ENCODE data around the gene TOX2. TPM values are rescaled to one million over a fixed set of nuclear protein-coding genes. Genes with fewer than 3 reads are reported as not detected.

TOX2 gene
- polyA plus RNA-seq, 1 donor, result 4.1 TPM

DNA sequence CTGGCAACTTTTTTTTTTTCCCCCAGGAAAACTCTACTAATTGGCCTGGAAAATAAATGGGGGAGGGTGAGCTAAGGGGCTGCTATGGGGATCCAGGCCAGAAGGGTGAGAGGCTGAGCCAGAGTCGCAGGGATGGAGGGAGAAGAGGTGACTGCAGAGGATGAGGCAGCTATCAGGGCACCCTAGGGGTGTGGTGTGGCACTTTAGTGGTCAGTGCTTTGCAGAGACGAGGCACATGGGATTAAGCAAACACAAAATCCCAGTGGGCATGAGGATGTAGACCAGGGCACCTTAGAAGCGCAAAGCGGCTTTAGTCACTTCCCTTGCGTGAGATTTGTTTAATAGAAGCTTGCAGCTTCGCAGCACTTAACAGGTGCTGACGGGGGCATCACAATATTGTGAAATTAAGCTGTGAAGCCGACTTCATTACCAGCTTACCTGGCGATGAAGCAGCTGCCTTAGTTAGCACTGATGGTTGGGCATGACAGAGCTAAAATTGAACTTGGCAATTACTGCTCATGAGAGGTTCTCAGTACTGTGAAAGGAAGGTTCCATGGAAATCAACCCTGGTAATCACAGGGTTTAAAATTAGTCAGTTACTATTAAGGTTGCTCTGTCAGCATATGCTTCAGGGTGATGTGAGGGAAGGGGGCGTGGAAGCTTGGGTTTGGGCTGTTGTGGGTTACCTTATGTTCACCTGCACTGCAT, 26.0 kb downstream of the TOX2 start:
- no peak for DNase-seq

DNA sequence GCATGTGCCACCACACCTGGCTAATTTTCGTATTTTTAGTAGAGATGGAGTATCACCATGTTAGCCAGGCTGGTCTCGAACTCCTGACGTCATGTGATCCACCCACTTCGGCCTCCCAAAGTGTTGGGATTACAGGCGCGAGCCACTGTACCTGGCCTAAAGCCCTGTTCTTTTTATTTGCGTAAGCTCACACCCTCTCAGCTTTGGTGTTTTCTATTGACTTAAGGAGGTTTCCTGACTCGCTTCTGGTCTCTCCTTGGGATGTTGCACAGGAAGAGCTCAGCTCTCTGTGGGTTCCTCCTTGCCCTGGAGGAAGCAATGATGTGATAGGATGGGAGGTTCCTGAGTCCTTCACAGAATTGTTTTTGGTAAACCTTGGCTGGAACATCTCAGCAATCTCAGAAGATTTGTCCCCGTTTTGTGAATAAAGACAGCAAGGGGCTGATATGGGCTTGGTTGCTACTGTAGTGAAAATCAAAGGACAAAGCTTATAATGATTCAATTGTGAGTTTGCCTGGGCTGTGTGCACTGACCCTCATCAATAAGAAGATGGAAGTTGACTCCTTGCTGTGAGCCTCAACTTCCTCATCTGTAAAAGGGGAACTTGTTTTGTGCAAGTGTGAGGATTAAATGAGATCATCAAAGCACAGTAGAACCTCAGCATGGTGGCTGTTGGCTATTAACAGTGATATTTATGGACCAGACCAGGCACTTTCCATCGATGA, 27.0 kb downstream of the TOX2 start:
- no peak for DNase-seq

DNA sequence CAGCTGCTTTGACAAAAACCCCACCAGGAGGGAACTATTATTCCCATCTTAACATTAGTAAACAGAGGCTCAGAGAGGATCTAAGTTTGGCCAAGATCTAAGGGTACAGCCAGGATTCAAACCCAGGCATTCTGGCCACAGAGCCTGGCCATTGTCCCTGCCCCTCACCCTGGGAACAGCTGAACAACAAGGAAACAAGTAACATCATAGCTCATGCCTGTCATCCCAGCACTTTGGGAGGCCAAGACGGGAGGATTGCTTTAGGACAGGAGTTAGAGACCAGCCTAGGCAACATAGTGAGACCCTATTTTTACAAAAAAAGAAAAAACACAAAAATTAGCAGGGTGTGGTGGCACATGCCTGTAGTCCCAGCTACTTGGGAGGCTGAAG, 27.5 kb downstream of the TOX2 start:
- no peak for DNase-seq

DNA sequence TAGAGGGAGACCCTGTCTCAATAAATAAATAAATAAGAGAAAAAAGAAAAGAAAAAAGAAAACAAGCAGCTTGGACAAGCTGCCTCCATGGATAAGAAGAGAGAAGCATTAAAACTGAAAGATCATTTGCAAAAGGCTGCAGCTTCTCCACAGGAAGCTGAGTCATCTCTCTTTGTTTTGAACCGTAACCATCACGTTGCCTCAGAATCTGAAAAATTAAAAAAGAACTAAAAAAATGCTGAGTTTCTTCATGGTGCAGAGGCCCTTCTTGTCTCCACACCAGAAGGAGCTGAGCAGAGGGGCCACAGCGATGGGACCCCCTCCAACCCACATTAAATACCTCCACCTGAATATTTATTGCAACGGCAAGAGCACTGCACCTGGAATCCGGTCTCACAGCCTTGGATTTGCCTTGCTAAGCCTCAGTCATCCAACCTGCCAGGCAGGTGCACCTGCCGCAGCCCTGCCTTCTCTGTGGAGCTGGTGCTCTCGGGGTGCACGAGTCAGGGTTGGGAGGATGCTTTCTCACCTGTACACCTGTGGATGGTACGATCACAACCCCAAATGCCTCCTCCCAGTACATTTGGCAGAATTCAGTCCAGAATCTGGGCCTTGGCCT, 28.1 kb downstream of the TOX2 start:
- DNase-seq, result no peak

DNA sequence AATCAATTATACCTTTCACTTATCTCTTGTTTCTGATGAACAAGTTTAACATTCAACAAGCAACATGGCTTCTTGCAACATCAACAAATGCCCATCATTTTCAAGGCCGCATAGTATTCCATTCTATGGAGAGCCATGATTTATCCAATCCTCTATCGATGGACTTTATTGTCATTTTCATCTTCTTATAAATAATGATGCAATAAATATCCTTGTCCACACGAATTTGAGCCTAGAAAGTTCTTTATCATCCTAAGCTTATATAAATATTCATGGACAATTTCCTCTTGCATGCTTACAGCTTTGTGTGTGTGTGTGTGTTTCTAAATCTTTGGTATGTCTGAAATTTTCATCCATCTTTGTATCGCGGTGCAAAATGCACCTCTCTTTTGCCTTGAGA, 29.1 kb downstream of the TOX2 start:
- DNase-seq, result no peak

DNA sequence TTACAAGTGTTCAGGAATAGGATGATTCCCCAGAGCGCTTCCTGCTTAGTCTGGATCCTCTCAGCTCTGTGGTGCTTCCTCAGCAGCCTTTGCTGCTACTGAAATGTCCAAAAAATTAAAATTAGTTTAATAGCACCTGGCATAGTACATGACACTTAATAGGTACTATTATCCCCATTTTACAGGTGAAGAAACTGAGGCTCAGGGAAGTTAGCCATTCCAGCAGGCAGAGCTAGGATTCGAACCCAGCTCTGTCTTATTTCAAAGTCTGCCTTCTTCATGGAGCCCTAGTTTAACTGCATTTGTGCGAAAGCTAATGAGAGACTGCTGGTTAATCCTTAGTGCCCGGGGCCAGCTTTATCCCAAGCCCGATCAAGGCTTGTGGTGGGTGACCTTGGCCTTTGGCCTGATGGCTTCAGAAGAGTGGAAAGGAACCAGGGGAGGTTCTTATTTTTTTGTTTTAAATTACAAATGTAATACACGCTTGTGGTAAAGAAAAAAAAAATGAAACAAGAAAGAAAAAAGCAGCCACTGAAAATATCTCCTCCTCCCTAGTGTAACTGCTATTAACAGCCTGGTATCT, 30.1 kb downstream of the TOX2 start:
- no peak for DNase-seq

DNA sequence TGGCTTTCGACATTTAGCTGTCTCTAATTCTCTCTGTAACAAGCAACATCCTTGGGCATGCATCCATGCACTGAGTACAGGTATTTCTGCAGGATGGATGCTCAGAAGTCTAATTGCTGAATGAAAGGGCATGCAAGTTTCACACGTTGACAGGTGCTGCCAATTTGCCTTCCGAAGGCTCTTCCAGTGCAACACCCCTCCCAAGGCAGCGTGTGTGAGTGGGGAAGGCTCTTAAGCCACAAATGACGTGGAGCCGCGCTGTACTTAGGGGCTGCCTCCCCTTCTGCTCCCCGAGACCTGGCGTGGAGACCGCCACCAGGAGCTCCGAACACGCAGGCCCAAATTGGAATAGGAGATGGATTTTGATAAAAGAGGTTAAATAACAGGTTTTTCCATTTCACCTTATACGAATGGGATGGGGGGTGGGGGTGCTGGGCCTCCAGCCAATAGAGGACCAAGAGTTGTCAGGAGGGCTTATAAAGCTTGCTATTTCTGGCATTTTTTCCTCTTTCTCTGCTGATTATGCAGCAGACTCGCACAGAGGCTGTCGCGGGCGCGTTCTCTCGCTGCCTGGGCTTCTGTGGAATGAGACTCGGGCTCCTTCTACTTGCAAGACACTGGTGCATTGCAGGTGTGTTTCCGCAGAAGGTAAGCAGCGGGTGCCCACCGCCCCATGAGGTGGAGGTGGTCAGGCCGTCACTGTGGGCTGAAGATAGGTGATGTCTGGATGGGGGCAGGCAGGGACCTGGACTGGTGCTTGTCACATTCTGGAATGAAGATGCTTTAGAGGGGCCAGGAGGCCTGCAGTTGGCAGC, 30.9 kb downstream of the TOX2 start:
- no peak for DNase-seq

DNA sequence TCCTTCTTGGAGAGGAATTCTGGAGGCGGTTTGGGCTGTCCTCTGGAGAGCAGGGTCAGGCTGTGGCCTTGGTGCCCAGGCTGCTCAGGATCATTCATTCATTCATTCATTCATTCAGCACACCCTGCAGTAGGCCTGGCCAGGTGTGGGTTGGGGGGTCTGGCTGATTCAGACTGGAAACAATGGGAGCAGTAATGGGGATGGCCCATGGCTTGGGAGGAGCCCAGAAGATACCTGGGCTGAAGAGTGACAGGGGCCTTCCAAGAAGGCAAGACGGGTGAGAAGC, 31.5 kb downstream of the TOX2 start:
- DNase-seq, result no peak

DNA sequence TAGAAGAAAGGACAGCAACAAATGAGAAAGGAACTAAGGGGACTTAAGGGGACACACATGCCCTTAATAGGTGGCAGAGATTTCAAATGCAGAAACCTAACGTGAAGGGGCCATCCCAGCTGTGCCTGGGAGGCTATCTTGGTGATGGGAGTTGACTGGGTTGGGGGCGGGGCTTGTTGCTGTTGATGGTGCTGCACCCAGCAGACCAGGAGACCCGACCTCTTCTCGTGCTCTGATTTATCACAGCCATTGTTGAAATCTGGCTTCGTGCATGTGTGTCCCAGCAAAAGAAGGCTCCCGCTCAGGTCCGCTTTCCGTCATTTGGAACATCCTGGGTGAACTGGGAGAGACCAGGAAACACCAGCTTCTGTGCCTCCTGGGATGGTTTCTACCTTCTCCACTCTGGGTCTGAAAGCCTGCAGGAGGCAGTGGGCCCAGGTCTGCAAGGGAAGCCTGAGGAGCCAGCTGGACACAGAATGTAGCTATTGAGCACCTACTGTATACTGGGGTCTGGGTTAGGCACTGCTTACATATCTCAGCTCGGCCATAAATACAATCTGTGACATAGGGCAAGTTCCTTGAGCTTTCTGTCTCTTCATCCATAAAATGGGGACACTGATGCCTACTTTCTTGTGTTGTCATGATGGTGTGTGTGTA, 32.1 kb downstream of the TOX2 start:
- no peak for DNase-seq

DNA sequence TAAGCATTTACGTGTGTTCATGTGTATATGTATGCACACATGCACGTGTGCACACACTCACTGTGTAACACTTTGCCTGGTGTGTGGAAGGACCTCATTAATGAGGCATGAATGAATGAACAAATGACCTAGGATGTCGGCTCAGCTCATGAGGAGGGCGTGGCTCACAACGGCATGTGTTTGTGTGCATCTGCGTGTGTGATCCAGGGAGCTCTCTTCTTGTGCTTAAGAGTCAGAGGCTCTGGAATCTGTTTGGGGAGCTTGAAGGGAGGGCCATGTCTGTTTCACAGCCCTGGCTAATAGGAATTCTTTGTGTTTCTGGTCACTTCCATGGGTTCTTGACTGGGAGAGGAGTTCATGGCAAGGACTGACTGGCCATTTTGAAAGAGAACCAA, 32.7 kb downstream of the TOX2 start:
- no peak for DNase-seq

DNA sequence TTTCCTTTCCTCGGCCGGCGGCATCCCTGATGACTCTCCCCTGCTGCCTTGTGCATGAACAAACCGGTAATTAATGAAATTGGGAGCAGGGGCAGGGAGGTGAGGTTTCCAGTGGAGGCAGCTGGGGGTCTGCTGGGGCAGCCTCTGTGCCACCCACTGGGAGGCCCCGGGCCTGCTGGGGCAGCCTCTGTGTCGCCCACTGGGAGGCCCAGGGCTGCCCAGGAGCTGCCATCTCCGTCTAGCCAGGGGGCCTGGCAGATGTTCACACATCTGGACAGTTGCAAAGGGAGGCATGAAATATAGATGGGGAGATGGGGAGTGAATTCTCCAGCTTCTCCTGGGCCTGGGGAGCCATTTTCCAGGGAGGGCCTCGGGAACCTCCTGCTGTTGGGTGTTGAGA, 33.8 kb downstream of the TOX2 start:
- DNase-seq, result no peak

DNA sequence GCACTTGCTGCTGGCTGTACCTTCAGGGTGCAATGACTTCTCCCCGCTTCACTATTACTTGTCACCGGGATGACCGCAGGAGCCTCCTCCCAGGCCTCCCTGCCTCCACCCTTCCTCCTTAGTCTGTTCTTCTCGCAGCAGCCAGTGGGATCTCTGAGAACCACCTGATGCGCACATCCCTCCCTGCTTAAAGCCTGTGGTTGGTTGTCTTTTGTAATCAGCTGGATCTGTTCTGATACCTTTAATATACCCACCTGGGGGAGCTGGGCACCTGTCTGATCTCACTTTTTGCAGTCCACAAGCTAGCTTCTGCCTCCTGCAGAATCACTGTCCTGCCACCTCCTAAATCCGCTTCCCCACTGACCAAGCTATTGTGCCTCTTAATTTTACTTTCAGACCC, 34.6 kb downstream of the TOX2 start:
- DNase-seq, result no peak

DNA sequence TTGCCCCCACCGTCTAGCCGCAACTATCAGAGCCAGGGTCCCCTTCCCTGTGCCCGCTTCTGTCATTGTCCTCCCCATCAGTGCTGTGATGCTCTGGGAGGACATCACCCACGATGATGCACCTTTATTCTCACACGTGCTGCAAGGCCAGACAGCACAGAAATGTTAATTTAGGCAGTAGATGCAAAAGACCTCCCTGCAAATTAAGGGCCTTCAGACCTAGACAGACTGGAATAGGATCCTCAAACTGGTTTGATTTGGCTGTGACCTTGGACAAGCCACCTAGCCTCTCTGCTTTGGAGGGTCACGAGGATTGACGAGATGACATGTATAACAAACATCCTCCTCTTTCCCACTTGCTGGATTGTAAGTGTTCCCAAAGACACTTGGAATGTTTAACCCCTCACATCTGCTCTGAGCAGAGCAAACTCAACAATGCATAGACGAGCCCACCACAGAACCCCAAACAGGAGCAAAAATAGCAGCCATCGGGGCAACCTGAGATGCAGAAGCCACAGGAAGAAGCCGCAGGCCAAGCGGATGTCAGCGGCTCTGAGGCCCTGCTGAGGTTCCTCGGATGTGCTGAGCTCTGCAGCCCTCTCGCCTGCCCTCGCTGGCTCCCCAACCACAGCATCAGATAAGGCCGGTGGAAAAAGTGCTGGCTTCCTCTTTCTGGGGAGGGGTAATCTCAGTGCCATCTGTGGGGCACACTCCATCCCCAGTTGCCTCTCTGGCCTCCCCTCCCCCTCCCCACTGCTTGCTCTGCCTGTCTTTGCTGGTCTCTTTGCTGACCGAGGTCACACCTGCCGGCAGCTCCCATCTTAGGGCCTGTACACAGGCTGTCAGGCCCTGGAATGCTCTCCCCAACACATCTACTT, 35.3 kb downstream of the TOX2 start:
- DNase-seq, result no peak

DNA sequence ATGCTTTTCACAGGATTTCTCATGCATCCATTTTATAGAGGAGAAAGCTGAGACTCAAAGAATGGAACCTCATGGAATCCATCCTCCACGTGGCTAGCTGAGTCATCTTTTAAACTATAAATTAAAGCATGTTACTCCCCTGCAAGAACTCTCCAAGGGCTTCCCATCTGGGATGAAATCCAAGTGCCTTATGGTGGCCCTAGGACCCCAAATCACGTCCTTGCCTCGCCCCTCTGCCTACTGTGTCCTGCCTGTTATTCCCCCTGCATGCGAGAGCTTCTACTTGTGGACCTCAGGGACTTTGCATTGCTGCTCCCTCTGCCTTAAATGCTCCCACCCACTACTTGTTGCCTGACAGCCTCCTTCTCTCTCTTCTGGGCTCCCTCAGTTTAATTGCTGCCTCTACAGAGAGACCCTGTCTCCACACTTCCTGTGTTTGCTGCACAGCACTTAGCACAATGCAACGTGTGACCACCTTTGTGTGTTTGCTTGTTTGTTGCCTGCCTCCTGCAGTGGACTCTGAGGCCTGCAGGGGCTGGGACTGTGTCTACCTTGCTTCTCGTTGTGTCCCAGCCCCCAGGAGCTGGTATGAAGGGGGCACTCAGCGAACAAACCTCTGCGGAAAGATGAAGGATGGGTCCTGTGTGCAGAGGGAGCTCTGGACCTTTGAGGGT, 39.4 kb downstream of the TOX2 start:
- no peak for DNase-seq

DNA sequence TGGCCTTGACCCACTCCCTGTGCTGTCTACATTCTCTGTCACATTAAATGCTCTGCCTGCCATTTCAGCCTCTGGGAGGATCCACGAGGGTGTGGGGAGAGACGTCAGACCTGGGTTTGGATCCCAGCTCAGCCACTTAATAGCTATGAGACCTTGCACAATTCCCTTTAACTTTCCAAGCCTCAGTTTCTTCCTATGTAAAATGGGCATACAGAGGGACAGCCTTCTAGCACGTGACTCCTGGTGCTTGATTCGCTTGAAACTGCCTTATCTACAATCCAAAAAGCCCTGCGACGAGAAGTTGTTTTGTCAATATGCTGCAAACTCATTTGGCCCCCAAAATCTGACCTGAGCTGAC, 40.0 kb downstream of the TOX2 start:
- no peak for DNase-seq

DNA sequence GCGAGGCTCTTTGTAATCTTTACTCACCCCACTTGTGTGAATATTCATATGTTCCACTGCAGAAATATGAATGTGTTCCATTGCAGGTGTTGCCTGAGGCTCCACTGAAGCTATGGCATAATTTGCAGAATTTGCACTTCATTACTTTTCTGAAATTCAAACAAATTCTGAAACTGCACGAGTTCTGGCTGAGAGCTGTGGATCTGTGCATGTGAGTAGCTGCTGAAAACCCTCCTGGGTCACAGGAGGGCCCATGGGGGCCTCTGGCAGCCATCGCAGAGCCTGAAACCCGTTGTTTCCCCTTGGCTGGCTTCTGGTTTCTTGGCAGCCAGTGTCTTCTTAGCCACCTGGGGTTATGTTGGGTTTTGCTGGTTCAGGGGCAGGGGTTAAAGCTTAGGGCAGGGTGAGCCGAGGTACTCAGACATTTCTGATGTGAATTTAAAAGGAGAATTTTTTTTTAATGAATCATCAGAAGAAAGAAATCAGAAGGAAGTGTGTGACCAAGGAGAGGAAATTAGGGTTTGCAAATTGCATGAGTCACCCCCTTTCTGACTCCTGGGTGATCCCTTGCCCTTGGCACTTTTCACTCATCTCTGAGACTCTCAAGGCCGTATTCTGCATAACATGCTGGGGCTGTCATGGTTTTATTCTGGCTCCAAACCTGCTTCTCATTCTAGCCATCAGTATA, 40.6 kb downstream of the TOX2 start:
- no peak for DNase-seq

DNA sequence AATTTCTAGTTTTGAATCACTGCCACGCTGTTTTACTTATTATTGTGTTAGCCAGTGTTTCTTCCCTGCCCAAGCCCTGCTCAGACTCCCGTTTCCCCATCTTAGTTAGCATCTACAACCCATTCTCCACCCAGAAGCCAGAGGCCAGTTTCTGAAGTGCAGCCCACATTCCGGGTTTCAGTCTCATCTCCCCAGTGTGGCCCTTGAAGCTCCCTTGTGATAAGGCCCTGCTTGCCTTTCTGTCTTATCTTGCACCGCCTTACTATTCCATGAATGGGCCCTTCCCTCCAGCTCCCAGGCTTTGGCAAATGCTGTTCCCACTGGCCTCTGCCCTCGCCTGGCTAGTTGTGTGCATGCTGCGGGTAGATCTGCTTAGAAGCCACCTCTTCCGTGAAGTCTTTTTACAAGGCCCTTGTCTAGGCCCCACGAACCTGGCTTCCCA, 41.1 kb downstream of the TOX2 start:
- DNase-seq, result no peak

DNA sequence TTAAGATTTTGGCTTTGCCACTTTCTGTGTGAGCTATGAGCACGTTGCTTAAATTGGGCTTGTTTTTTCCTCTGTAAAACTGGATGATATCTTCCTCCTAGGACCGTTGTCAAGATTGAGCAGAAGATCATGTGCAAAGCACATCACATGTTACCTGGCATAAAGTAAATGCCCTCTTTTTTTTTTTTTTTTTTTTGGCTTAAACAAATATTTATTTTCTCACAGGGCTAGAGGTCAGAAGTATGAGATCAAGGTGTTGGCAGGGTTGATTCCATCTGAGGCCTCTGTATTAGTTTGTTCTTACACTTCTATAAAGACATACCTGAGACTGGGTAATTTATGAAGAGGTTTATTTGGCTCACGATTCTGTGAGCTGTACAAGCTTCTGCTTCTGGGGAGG, 42.7 kb downstream of the TOX2 start:
- DNase-seq, result no peak

DNA sequence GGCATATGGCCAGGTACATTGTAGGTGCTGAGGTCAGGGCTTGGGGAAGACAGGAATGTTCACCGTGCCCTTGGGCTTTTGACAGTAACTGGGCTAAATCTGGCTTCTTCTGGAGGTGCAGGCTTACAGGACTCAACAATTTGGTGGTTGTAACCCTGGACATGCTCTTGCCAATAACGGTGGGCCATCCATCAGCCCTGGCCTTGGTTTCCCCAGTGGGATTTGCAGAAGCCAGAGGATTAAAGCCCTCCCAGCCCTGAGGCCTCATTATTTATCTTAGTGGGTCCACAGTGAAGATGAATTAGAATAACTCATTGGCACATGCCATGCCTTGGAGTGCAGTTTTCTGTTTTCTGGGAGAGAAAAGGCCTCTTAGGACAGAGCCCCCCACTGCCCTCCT, 44.0 kb downstream of the TOX2 start:
- DNase-seq, result no peak
